ENCODE data around the gene PDZRN3. TPM values are rescaled to one million over a fixed set of nuclear protein-coding genes. Genes with fewer than 3 reads are reported as not detected.

PDZRN3 gene
- total RNA-seq, 1 experiment from 2014 or later: 12.5 TPM

DNA sequence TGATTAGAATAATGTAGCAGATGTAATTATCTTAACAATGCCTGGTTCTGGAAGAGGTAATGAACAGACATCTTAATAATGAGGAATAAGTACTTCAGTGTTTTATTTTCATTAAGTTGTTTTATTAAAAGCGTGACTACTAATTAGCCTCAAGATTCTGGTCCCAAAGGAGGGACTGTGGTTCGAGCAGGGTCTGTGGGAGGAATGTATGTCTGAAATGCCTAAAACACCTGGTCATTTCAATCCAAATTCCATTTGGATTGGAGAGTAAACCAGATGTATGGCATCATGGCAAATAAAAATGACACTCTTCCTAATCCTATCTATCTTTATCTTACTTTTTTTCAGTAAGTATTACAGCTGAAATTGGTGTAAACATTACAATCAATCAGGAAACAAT lies 243.2 kb downstream of the PDZRN3 start:
- no peak overlapping the region for H3K27ac Mint-ChIP-seq (ENCODE audit: unreplicated experiment)
- no peaks in the 10 kb centered on the region for H3K9me3 Mint-ChIP-seq (ENCODE audit: unreplicated experiment)
- no peak overlapping the region for H3K4me3 Mint-ChIP-seq (ENCODE audit: unreplicated experiment)
- Histone ChIP-seq H3K9me3 (no peaks in the 10 kb centered on the region), H3K4me1 (no peaks in the 10 kb centered on the region), H3K4me3 (ENCODE audit: low read depth, low read length) (no peak overlapping the region), H3K36me3 (ENCODE audit: control insufficient read depth, insufficient read depth, low read length) (no peaks in the 10 kb centered on the region), H3K27me3 (replicated peaks; ENCODE audit: control insufficient read depth, insufficient read depth, low read length) (no peaks in the 10 kb centered on the region)
- BruUV-seq (replicated peaks): no TSS peak
- no peaks in the 10 kb centered on the region for H3K27me3 Mint-ChIP-seq (ENCODE audit: insufficient read depth, unreplicated experiment)
- H3K4me1 Mint-ChIP-seq (ENCODE audit: low read depth, unreplicated experiment): no peaks in the 10 kb centered on the region
- intact Hi-C loops (cut with micrococcal nuclease; ENCODE audit: unreplicated experiment): no loop called here
- CTCF ChIA-PET: interaction anchor here (0.6 kb wide), 1 partner anchor 1119 kb away, joined by 3 read pairs; no protein-coding TSS in a partner anchor
- H3K36me3 Mint-ChIP-seq (ENCODE audit: insufficient read depth, unreplicated experiment): peaks cover 13% of the 10 kb centered on the region
- POLR2A ChIA-PET: no interaction called here
- TF ChIP-seq, protein P1, sequence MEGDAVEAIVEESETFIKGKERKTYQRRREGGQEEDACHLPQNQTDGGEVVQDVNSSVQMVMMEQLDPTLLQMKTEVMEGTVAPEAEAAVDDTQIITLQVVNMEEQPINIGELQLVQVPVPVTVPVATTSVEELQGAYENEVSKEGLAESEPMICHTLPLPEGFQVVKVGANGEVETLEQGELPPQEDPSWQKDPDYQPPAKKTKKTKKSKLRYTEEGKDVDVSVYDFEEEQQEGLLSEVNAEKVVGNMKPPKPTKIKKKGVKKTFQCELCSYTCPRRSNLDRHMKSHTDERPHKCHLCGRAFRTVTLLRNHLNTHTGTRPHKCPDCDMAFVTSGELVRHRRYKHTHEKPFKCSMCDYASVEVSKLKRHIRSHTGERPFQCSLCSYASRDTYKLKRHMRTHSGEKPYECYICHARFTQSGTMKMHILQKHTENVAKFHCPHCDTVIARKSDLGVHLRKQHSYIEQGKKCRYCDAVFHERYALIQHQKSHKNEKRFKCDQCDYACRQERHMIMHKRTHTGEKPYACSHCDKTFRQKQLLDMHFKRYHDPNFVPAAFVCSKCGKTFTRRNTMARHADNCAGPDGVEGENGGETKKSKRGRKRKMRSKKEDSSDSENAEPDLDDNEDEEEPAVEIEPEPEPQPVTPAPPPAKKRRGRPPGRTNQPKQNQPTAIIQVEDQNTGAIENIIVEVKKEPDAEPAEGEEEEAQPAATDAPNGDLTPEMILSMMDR (IDR thresholded peaks at IDR 0.05; ENCODE audit: insufficient read depth in 1 of 2, low read depth in 1 of 2, low read length in 1 of 2, severe bottlenecking in 1 of 2, unreplicated experiment in 1 of 2): no peak
- no peak for DNase-seq

DNA sequence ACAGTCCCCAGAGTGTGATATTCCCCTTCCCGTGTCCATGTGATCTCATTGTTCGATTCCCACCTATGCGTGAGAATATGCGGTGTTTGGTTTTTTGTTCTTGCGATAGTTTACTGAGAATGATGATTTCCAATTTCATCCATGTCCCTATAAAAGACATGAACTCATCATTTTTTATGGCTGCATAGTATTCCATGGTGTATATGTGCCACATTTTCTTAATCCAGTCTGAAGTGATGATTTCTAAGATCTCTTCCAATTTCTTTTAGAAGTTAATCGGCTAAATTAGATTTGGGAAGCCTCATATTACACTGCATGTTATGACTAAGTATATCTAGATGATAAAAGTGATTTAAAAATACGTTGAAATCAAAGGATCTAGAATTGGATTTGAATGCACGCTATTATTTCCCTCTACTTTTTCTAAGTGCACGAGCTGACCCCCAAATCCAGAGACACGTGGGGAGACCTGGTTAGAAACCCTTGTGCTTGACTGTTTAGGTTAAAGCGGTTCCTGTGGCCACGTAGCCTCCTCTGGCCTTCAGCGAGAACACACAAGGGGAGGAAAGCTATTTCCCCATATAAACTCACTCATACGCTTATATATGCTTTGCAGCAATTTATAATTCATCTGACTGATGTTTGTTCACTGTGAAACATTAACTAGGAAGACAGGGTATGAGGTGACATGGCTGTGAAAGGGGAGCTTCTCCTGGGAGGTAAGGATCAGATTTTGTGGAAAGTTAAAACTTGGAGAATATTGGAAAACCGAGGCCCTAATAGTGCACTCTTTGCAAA lies 243.8 kb downstream of the PDZRN3 start:
- H3K27me3 ChIP-seq (replicated peaks; ENCODE audit: control insufficient read depth, insufficient read depth, low read length): no peaks in the 10 kb centered on the region
- Mint-ChIP-seq H3K36me3 (ENCODE audit: insufficient read depth, unreplicated experiment) (peaks cover 13% of the 10 kb centered on the region), H3K4me3 (ENCODE audit: unreplicated experiment) (no peak overlapping the region), H3K9me3 (ENCODE audit: unreplicated experiment) (no peaks in the 10 kb centered on the region), H3K27ac (ENCODE audit: unreplicated experiment) (no peak overlapping the region), H3K4me1 (ENCODE audit: low read depth, unreplicated experiment) (no peaks in the 10 kb centered on the region), H3K27me3 (ENCODE audit: insufficient read depth, unreplicated experiment) (no peaks in the 10 kb centered on the region)
- H3K36me3 ChIP-seq (ENCODE audit: control insufficient read depth, insufficient read depth, low read length): no peaks in the 10 kb centered on the region
- H3K9me3 ChIP-seq: no peaks in the 10 kb centered on the region
- ChIA-PET CTCF (interaction anchor here (0.6 kb wide), 1 partner anchor 1120 kb away, joined by 3 read pairs; no protein-coding TSS in a partner anchor), POLR2A (no interaction called here)
- no peak overlapping the region for H3K4me3 ChIP-seq (ENCODE audit: low read depth, low read length)
- intact Hi-C loops (cut with micrococcal nuclease; ENCODE audit: unreplicated experiment): no loop called here
- no TSS peak for BruUV-seq (replicated peaks)
- TF ChIP-seq, protein P1 (IDR thresholded peaks at IDR 0.05; ENCODE audit: insufficient read depth in 1 of 2, low read depth in 1 of 2, low read length in 1 of 2, severe bottlenecking in 1 of 2, unreplicated experiment in 1 of 2): no peak
- DNase-seq: no peak
- H3K4me1 ChIP-seq: no peaks in the 10 kb centered on the region

DNA sequence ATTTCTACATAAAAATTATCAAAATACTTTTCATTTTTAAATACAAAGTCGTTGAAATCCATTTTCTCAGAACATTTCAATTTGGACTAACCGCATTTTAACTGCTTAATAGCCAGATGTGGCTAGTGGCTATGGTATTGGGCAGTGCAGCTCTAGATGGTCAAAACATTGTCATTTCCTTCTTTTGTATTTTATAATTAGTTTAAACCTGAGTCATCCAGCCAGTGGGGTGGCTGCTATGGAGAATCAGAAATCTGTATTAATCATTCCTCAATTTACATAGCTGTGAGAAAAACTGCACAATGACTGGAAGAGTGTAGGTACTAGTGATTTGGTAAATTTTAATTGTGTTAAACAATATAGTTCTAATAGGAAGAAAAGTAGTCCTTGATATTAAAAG lies 245.3 kb downstream of the PDZRN3 start:
- no TSS peak for BruUV-seq (replicated peaks)
- H3K4me1 ChIP-seq: no peaks in the 10 kb centered on the region
- H3K4me1 Mint-ChIP-seq (ENCODE audit: low read depth, unreplicated experiment): no peaks in the 10 kb centered on the region
- CTCF ChIA-PET: no interaction called here
- no peaks in the 10 kb centered on the region for H3K36me3 ChIP-seq (ENCODE audit: control insufficient read depth, insufficient read depth, low read length)
- H3K9me3 ChIP-seq: no peaks in the 10 kb centered on the region
- no peaks in the 10 kb centered on the region for H3K9me3 Mint-ChIP-seq (ENCODE audit: unreplicated experiment)
- intact Hi-C loops (cut with micrococcal nuclease; ENCODE audit: unreplicated experiment): no loop called here
- TF ChIP-seq, protein P1 (IDR thresholded peaks at IDR 0.05; ENCODE audit: insufficient read depth in 1 of 2, low read depth in 1 of 2, low read length in 1 of 2, severe bottlenecking in 1 of 2, unreplicated experiment in 1 of 2): no peak
- POLR2A ChIA-PET: no interaction called here
- H3K36me3 Mint-ChIP-seq (ENCODE audit: insufficient read depth, unreplicated experiment): peaks cover 9% of the 10 kb centered on the region
- H3K4me3 Mint-ChIP-seq (ENCODE audit: unreplicated experiment): no peak overlapping the region
- H3K27me3 ChIP-seq (replicated peaks; ENCODE audit: control insufficient read depth, insufficient read depth, low read length): no peaks in the 10 kb centered on the region
- no peak overlapping the region for H3K4me3 ChIP-seq (ENCODE audit: low read depth, low read length)
- DNase-seq: no peak
- no peak overlapping the region for H3K27ac Mint-ChIP-seq (ENCODE audit: unreplicated experiment)
- no peaks in the 10 kb centered on the region for H3K27me3 Mint-ChIP-seq (ENCODE audit: insufficient read depth, unreplicated experiment)
